H1 (cell line): ENCODE results near the gene PLA2G15. TPM values are rescaled to one million over a fixed set of nuclear protein-coding genes. Genes with fewer than 3 reads are reported as not detected.

Experiments
- CTCF ChIA-PET: fragments of 300-600 bp; sonication (Branson Sonifier 250); formaldehyde crosslinking; loops from one replicate; lab custom pipeline; 2021; ENCODE audit not compliant: partially characterized antibody; lab: Charles Lee
- POLR2A ChIA-PET: fragments of 300-600 bp; sonication (Branson Sonifier 250); formaldehyde crosslinking; loops from one replicate; lab custom pipeline; 2021; ENCODE audit warnings: inconsistent platforms; ENCODE audit not compliant: partially characterized antibody; lab: Charles Lee
- DNase-seq, 2 experiments: peaks; one replicate each; pipeline versions ENCODE4 v3.0.0 to v3.0.0-alpha.2; 2010 to 2022; ENCODE audit warnings: low spot score in 2 of 2, low read depth in 1 of 2, mixed read lengths in 1 of 2
- FAIRE-seq: peaks from 2 replicates; lab custom pipeline; 2011; peaks lifted over from hg19 to GRCh38; lab: Jason Lieb, UNC
- H2AFZ ChIP-seq: 2 replicates; pipeline ENCODE4 v1.8.1; 2012; ENCODE audit warnings: low read length, inconsistent platforms
- H2AK5ac ChIP-seq: 2 replicates; pipeline ENCODE4 v1.6.1; 2013; ENCODE audit warnings: low read depth, low read length
- H2BK120ac ChIP-seq: replicated peaks from 2 replicates; pipeline ENCODE3; 2013; ENCODE audit warnings: low read depth, low read length, inconsistent platforms
- H2BK12ac ChIP-seq: 2 replicates; pipeline ENCODE4 v1.6.1; 2013; ENCODE audit warnings: low read depth, low read length
- H2BK15ac ChIP-seq: 2 replicates; pipeline ENCODE4 v1.6.1; 2013; ENCODE audit warnings: low read length
- H2BK20ac ChIP-seq: 2 replicates; pipeline ENCODE4 v1.6.1; 2013; ENCODE audit warnings: low read length
- H2BK5ac ChIP-seq: 2 replicates; pipeline ENCODE4 v1.6.1; 2013; ENCODE audit warnings: low read depth, low read length
- H3K14ac ChIP-seq: 2 replicates; pipeline ENCODE4 v1.6.1; 2013; ENCODE audit warnings: inconsistent platforms; ENCODE audit not compliant: insufficient read length
- H3K18ac ChIP-seq: 2 replicates; pipeline ENCODE4 v1.6.1; 2013; ENCODE audit warnings: low read length; ENCODE audit errors: extremely low read depth
- H3K23ac ChIP-seq: 2 replicates; pipeline ENCODE4 v1.6.1; 2013; ENCODE audit warnings: inconsistent platforms; ENCODE audit not compliant: insufficient read length
- H3K23me2 ChIP-seq: 2 replicates; pipeline ENCODE4 v1.6.1; 2013; ENCODE audit warnings: low read depth, low read length
- H3K27ac ChIP-seq: 2 replicates; pipeline ENCODE4 v1.6.1; 2011; ENCODE audit warnings: low read depth, low read length, inconsistent platforms
- H3K27me3 ChIP-seq, 4 experiments: replicated peaks in 1 of 4; 1 replicate in 1 of 4; 2 replicates in 3 of 4; pipeline versions ENCODE4 v1.6.1 to v1.8.1; 2011 to 2013; ENCODE audit warnings: low read length in 3 of 4, mild to moderate bottlenecking in 3 of 4, inconsistent platforms in 2 of 4, mixed read lengths in 2 of 4, moderate library complexity in 1 of 4; ENCODE audit not compliant: control insufficient read depth in 3 of 4, insufficient read depth in 3 of 4; ENCODE audit errors: extremely low read depth in 1 of 4
- H3K36me3 ChIP-seq, 4 experiments: 2 replicates each; pipeline versions ENCODE4 v1.6.1 to v1.8.1; 2011 to 2013; ENCODE audit warnings: mild to moderate bottlenecking in 4 of 4, low read length in 3 of 4, moderate library complexity in 2 of 4, control low read depth in 1 of 4, inconsistent platforms in 1 of 4; ENCODE audit not compliant: insufficient read depth in 4 of 4, control insufficient read depth in 2 of 4
- H3K4ac ChIP-seq: replicated peaks from 2 replicates; pipeline ENCODE3; 2013; ENCODE audit warnings: low read length, low read depth, mixed read lengths, inconsistent platforms; ENCODE audit not compliant: insufficient read length
- H3K4me1 ChIP-seq, 4 experiments: replicated peaks in 1 of 4; 1 replicate in 1 of 4; 2 replicates in 3 of 4; pipeline versions ENCODE4 v1.6.1 to v1.8.1; 2011 to 2013; ENCODE audit warnings: low read length in 3 of 4, inconsistent platforms in 2 of 4, mixed read lengths in 1 of 4; ENCODE audit not compliant: insufficient read depth in 4 of 4, control insufficient read depth in 3 of 4
- H3K4me2 ChIP-seq, 2 experiments: 2 replicates each; pipeline versions ENCODE4 v1.6.1 to v1.8.1; 2011 to 2013; ENCODE audit warnings: low read depth in 2 of 2, low read length in 2 of 2, control low read depth in 1 of 2, inconsistent platforms in 1 of 2, mild to moderate bottlenecking in 1 of 2; ENCODE audit not compliant: insufficient read depth in 1 of 2
- H3K4me3 ChIP-seq, 4 experiments: fragments of 200-600, 300-600 bp in 1 of 4; sonication (generic), shearing (Covaris generic), sonication (Bioruptor Twin) in 1 of 4; 2 replicates each; pipeline versions ENCODE4 v1.5.1 to v1.8.1; 2011 to 2016; ENCODE audit warnings: low read length in 4 of 4, low read depth in 3 of 4, control low read depth in 2 of 4, inconsistent platforms in 2 of 4, mild to moderate bottlenecking in 2 of 4, mixed read lengths in 1 of 4, moderate library complexity in 1 of 4; ENCODE audit not compliant: insufficient read depth in 2 of 4; ENCODE audit errors: extremely low read depth in 1 of 4
- H3K56ac ChIP-seq: replicated peaks from 2 replicates; pipeline ENCODE3; 2013; ENCODE audit warnings: low read depth, mild to moderate bottlenecking, mixed read lengths, low read length, inconsistent platforms; ENCODE audit not compliant: insufficient read length
- H3K79me1 ChIP-seq: 2 replicates; pipeline ENCODE4 v1.6.1; 2013; ENCODE audit warnings: low read depth, low read length, control low read depth
- H3K79me2 ChIP-seq, 2 experiments: 2 replicates each; pipeline versions ENCODE4 v1.6.1 to v1.8.1; 2012 to 2013; ENCODE audit warnings: low read length in 2 of 2, mild to moderate bottlenecking in 2 of 2, inconsistent platforms in 1 of 2; ENCODE audit not compliant: insufficient read depth in 2 of 2, control insufficient read depth in 1 of 2
- H3K9ac ChIP-seq, 4 experiments: replicated peaks in 1 of 4; 1 replicate in 1 of 4; 2 replicates in 3 of 4; pipeline versions ENCODE4 v1.6.1 to v1.8.1; 2011 to 2013; ENCODE audit warnings: low read depth in 3 of 4, low read length in 3 of 4, control low read depth in 2 of 4, mild to moderate bottlenecking in 2 of 4, moderate library complexity in 2 of 4, inconsistent platforms in 1 of 4; ENCODE audit errors: extremely low read depth in 1 of 4
- H3K9me3 ChIP-seq, 2 experiments: 2 replicates each; pipeline versions ENCODE4 v1.6.1 to v1.8.1; 2012 to 2013; ENCODE audit warnings: mild to moderate bottlenecking in 2 of 2, moderate library complexity in 2 of 2, control low read depth in 1 of 2, inconsistent platforms in 1 of 2, low read depth in 1 of 2, low read length in 1 of 2, mixed read lengths in 1 of 2; ENCODE audit not compliant: insufficient read depth in 2 of 2
- H4K20me1 ChIP-seq, 2 experiments: replicated peaks in 1 of 2; 2 replicates each; pipeline versions ENCODE3 to v1.8.1; 2011 to 2013; ENCODE audit warnings: inconsistent platforms in 2 of 2, low read length in 2 of 2, mild to moderate bottlenecking in 1 of 2; ENCODE audit not compliant: insufficient read depth in 2 of 2, control insufficient read depth in 1 of 2
- H4K5ac ChIP-seq: 2 replicates; pipeline ENCODE4 v1.6.1; 2013; ENCODE audit warnings: low read length, low read depth, mixed read lengths, inconsistent platforms; ENCODE audit not compliant: insufficient read length
- H4K8ac ChIP-seq: 2 replicates; pipeline ENCODE4 v1.8.0; 2013; ENCODE audit warnings: mild to moderate bottlenecking, moderate library complexity, low read length, inconsistent platforms; ENCODE audit not compliant: insufficient read depth; ENCODE audit errors: extremely low read depth
- H4K91ac ChIP-seq: replicated peaks from 2 replicates; pipeline ENCODE3; 2013; ENCODE audit warnings: low read length, mixed read lengths, inconsistent platforms; ENCODE audit not compliant: insufficient read length
- BRCA1 ChIP-seq: IDR thresholded peaks from 2 replicates; pipeline ENCODE4 v1.6.1; 2012; ENCODE audit warnings: low read depth, low read length, improper control_type of control experiment
- CBX5 ChIP-seq: fragments of 300-800, 300-1000 bp; sonication (generic); IDR thresholded peaks from 2 replicates; pipeline ENCODE4 v1.7.1; 2016; ENCODE audit warnings: antibody characterized with exemption, low read length, low read depth
- KDM4A ChIP-seq: IDR thresholded peaks from one replicate; pipeline ENCODE4 v1.7.1; 2012; ENCODE audit warnings: low read depth, mild to moderate bottlenecking, moderate library complexity, low read length, inconsistent platforms; ENCODE audit not compliant: severe bottlenecking
- NANOG ChIP-seq: IDR thresholded peaks from 2 replicates; pipeline ENCODE4 v1.6.1; 2011; ENCODE audit warnings: low read length, low read depth, mild to moderate bottlenecking, inconsistent platforms; ENCODE audit not compliant: insufficient read depth, poor library complexity, severe bottlenecking
- POLR2AphosphoS5 ChIP-seq: IDR thresholded peaks from 2 replicates; pipeline ENCODE4 v1.6.1; 2011; ENCODE audit warnings: low read depth, low read length
- TEAD4 ChIP-seq: IDR thresholded peaks from 2 replicates; pipeline ENCODE4 v1.6.1; 2012; ENCODE audit warnings: low read depth, low read length, inconsistent platforms, mixed read lengths
- YY1 ChIP-seq: IDR thresholded peaks from 2 replicates; pipeline ENCODE4 v1.6.1; 2011; ENCODE audit warnings: low read depth, mild to moderate bottlenecking, low read length
- ZNF274 ChIP-seq: IDR thresholded peaks from 2 replicates; pipeline ENCODE4 v1.7.0; 2012; ENCODE audit warnings: low read length, borderline replicate concordance; ENCODE audit errors: extremely low read depth
- WGBS, 2 experiments: shearing (Covaris generic) in 1 of 2; methylation state at CpG; one replicate each; pipeline versions ENCODE4 v1.1.6 to v1.1.7; 2013 to 2015; ENCODE audit warnings: low lambda C conversion rate in 2 of 2, mixed read lengths in 2 of 2, inconsistent platforms in 1 of 2, low coverage in 1 of 2, missing lambda C conversion rate in 1 of 2; ENCODE audit not compliant: insufficient replicate concordance in 2 of 2, insufficient coverage in 1 of 2, insufficient read length in 1 of 2; ENCODE audit errors: extremely low coverage in 1 of 2, missing lambda C conversion rate in 1 of 2; 5-methylcytosine and 5-hydroxymethylcytosine counted together
- polyA plus RNA-seq, 7 experiments: library from polyadenylated mRNA; depleted of rRNA in 3 of 7; stranded (reverse) in 5 of 7; unstranded in 2 of 7; fragments of >200 nt in 5 of 7; fragments of 200-250 nt in 2 of 7; gene quantifications; 1 replicate in 5 of 7; 2 replicates in 1 of 7; 4 replicates in 1 of 7; pipeline versions ENCODE4 v1.2.1 to v1.2.3, GENCODE V29; 2011 to 2013; ENCODE audit warnings: missing spikeins in 2 of 7, mixed read lengths in 2 of 7
- total RNA-seq: library from RNA; stranded (reverse); fragmentation: NEBNext Ultra II Directional; extraction: Animal tissue kit (Norgen Biotek cat#: 25700); gene quantifications from 2 replicates; pipeline ENCODE4 v1.2.1, GENCODE V29; 2021
- TF ChIP-seq, protein P1 (sequence below), 3 experiments: IDR thresholded peaks; 1 replicate in 2 of 3; 2 replicates in 1 of 3; pipeline versions ENCODE4 v1.5.1 to v1.6.1; 2011; ENCODE audit warnings: low read length in 3 of 3, mild to moderate bottlenecking in 3 of 3, inconsistent platforms in 2 of 3, low read depth in 1 of 3, moderate library complexity in 1 of 3; ENCODE audit not compliant: insufficient read depth in 1 of 3; ENCODE audit errors: control extremely low read depth in 1 of 3
- TF ChIP-seq, protein P2 (sequence below): IDR thresholded peaks from 2 replicates; pipeline ENCODE4 v1.6.1; 2012; ENCODE audit warnings: inconsistent platforms

The PLA2G15 gene
- total and polyA plus RNA-seq, 2 of the 8 experiments (the other 6 are each of a cell fraction or from before 2014, with no cell fraction given), result 11.2 to 12.0 TPM

DNA sequence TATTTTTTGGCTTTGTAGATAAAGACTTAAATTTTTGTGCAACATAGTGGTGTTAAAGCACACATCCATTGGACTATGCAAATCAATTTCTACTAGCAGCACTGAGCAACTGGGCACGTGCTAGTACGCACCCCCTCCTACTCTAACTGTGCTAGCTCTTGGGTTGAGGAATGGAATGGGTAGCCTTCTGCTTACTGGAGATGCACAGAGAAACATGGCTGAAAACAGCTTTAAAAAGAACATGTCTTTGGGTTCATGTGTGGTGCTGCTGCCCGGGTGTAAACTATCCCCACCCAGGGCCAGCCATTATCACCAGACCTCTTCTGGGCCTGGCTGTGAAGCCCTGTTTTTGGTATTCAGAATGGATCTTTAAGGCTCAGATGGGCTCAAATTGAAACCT is 16.5 kb upstream of the PLA2G15 start:
- H3K23ac ChIP-seq, result no peak overlapping the region
- H2BK12ac ChIP-seq, result no peak overlapping the region
- POLR2A ChIA-PET, result interaction anchor here (0.6 to 4.4 kb wide), 7 partner anchors 8 to 352 kb away, joined by 3 to 20 read pairs (median 3); partner anchors contain the start of gene NFATC3
- H3K4ac ChIP-seq, result no peak overlapping the region
- H3K79me2 ChIP-seq, result peaks cover 5 to 7% of the 10 kb centered on the region in 2 experiments
- no peak overlapping the region for H2BK20ac ChIP-seq
- H3K9ac ChIP-seq, result no peak overlapping the region
- H4K91ac ChIP-seq, result no peak overlapping the region
- H3K4me2 ChIP-seq, result no peak overlapping the region
- peaks cover 0 to 5% (median 1%) of the 10 kb centered on the region in 4 experiments; a peak in 3 of 7 replicates for H3K4me1 ChIP-seq
- H3K9me3 ChIP-seq, result no peaks in the 10 kb centered on the region
- H3K56ac ChIP-seq, result no peak overlapping the region
- FAIRE-seq, result no peak
- H4K20me1 ChIP-seq, result peaks cover 12 to 21% of the 10 kb centered on the region in 2 experiments
- no peaks in the 10 kb centered on the region for H3K23me2 ChIP-seq
- H3K27ac ChIP-seq, result no peak overlapping the region
- no peak overlapping the region for H2AFZ ChIP-seq
- H4K8ac ChIP-seq, result no peak overlapping the region
- no peak overlapping the region for H3K14ac ChIP-seq
- H4K5ac ChIP-seq, result no peak overlapping the region
- DNase-seq, result no peak
- WGBS, 2 experiments, result 100% methylated on average over 3 of the region's 3 CpGs; no CpG with 5 or more reads in 1 of the 2 experiments
- H2AK5ac ChIP-seq, result no peak overlapping the region
- peaks cover 5% of the 10 kb centered on the region; the same call in 1 of the 2 replicates for H3K79me1 ChIP-seq
- no peak overlapping the region for H2BK120ac ChIP-seq
- H2BK15ac ChIP-seq, result no peak overlapping the region
- H3K4me3 ChIP-seq, result no peak overlapping the region
- CTCF ChIA-PET, result interaction anchor here (0.6 to 5.6 kb wide), 24 partner anchors 9 to 294 kb away, joined by 3 to 68 read pairs (median 4); partner anchors contain the start of gene NFATC3
- no peak overlapping the region for H3K18ac ChIP-seq
- peaks cover 9 to 40% (median 29%) of the 10 kb centered on the region in 4 experiments for H3K36me3 ChIP-seq
- H2BK5ac ChIP-seq, result no peak overlapping the region
- no peaks in the 10 kb centered on the region for H3K27me3 ChIP-seq
- TF ChIP-seq CBX5, result no peak
- TF ChIP-seq, protein P1, sequence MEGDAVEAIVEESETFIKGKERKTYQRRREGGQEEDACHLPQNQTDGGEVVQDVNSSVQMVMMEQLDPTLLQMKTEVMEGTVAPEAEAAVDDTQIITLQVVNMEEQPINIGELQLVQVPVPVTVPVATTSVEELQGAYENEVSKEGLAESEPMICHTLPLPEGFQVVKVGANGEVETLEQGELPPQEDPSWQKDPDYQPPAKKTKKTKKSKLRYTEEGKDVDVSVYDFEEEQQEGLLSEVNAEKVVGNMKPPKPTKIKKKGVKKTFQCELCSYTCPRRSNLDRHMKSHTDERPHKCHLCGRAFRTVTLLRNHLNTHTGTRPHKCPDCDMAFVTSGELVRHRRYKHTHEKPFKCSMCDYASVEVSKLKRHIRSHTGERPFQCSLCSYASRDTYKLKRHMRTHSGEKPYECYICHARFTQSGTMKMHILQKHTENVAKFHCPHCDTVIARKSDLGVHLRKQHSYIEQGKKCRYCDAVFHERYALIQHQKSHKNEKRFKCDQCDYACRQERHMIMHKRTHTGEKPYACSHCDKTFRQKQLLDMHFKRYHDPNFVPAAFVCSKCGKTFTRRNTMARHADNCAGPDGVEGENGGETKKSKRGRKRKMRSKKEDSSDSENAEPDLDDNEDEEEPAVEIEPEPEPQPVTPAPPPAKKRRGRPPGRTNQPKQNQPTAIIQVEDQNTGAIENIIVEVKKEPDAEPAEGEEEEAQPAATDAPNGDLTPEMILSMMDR (IDR thresholded peaks at IDR 0.05; ENCODE audit: control extremely low read depth in 1 of 3, insufficient read depth in 1 of 3, low read depth in 1 of 3, low read length in 3 of 3), result no peak
- TF ChIP-seq YY1, result no peak
- TF ChIP-seq, protein P2, sequence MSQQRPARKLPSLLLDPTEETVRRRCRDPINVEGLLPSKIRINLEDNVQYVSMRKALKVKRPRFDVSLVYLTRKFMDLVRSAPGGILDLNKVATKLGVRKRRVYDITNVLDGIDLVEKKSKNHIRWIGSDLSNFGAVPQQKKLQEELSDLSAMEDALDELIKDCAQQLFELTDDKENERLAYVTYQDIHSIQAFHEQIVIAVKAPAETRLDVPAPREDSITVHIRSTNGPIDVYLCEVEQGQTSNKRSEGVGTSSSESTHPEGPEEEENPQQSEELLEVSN, result no peak
- TF ChIP-seq TEAD4, result no peak
- no peak for TF ChIP-seq POLR2AphosphoS5
- no peak for TF ChIP-seq KDM4A
- TF ChIP-seq ZNF274, result no peak
- TF ChIP-seq NANOG, result no peak
- TF ChIP-seq BRCA1, result no peak
